Measurements from ENCODE around the gene NT5DC2. TPM values are rescaled to one million over a fixed set of nuclear protein-coding genes. Genes with fewer than 3 reads are reported as not detected.

The NT5DC2 gene
- total RNA-seq, 1 experiment from 2014 or later = 377 TPM

DNA sequence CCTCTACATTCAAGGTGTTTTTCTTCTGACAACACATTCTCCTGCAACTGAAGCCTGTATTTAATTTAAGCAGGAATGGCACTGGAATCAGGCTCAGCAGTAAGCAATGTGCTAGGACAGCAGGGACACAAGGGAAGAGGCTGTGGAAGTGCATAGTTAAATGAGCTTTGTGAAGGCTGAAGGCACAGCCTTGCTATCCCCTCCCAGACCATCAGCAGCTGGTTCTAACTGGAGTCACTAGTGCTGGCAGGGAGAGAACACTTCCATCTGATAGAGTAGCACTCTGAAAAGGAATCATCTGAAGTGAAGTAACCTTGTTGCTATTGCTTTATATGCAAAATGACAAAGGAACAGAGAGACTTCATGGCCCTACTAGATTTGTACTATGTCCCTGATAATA is 17.5 kb upstream of the NT5DC2 start:
- Mint-ChIP-seq H3K9me3 (no peaks in the 10 kb centered on the region), H3K27me3 (ENCODE audit: low read depth) (no peaks in the 10 kb centered on the region), H3K4me1 (peaks cover under 1% of the 10 kb centered on the region), H3K4me3 (no peak overlapping the region), H3K27ac (no peak overlapping the region), H3K36me3 (peaks cover 21% of the 10 kb centered on the region)
- ATAC-seq (no peak), DNase-seq (ENCODE audit: low spot score) (no peak)
- no peak for TF ChIP-seq ZNF138 (CRISPR knock-in tag; conservative IDR thresholded peaks at IDR 0.05)
- POLR2A ChIA-PET = no interaction called here
- CTCF ChIA-PET = no interaction called here

DNA sequence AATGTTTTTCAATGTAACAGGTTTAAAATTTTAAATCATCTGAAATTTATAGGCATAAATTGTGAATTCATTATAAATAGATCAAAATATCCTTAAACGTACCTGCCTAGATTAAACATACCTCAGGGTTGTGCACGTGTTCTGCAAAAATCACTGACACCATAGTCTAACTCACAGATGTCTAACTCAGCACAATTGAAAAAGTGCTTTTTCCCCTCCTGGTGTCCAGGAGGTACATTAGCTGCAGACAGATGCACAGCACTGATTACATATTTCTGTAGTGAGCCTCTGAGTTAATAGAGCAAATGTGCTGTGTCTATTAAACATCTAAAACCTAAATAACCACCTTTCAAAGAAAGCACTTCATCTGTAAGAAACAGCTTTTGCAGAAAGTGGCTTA is 13.5 kb upstream of the NT5DC2 start:
- POLR2A ChIA-PET = no interaction called here
- H3K4me1 Mint-ChIP-seq = no peaks in the 10 kb centered on the region
- ATAC-seq (no peak), DNase-seq (ENCODE audit: low spot score) (no peak)
- CTCF ChIA-PET = no interaction called here
- peaks cover 15% of the 10 kb centered on the region for H3K36me3 Mint-ChIP-seq
- TF ChIP-seq ELF4 (CRISPR knock-in tag; IDR thresholded peaks at IDR 0.05; ENCODE audit: low read depth) = no peak
- TF ChIP-seq, protein P1, sequence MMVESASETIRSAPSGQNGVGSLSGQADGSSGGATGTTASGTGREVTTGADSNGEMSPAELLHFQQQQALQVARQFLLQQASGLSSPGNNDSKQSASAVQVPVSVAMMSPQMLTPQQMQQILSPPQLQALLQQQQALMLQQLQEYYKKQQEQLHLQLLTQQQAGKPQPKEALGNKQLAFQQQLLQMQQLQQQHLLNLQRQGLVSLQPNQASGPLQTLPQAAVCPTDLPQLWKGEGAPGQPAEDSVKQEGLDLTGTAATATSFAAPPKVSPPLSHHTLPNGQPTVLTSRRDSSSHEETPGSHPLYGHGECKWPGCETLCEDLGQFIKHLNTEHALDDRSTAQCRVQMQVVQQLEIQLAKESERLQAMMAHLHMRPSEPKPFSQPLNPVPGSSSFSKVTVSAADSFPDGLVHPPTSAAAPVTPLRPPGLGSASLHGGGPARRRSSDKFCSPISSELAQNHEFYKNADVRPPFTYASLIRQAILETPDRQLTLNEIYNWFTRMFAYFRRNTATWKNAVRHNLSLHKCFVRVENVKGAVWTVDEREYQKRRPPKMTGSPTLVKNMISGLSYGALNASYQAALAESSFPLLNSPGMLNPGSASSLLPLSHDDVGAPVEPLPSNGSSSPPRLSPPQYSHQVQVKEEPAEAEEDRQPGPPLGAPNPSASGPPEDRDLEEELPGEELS (CRISPR knock-in tag; IDR thresholded peaks at IDR 0.05) = no peak
- no peak for TF ChIP-seq CBFB (CRISPR knock-in tag; IDR thresholded peaks at IDR 0.05; ENCODE audit: low read depth)
- TF ChIP-seq, protein P2, sequence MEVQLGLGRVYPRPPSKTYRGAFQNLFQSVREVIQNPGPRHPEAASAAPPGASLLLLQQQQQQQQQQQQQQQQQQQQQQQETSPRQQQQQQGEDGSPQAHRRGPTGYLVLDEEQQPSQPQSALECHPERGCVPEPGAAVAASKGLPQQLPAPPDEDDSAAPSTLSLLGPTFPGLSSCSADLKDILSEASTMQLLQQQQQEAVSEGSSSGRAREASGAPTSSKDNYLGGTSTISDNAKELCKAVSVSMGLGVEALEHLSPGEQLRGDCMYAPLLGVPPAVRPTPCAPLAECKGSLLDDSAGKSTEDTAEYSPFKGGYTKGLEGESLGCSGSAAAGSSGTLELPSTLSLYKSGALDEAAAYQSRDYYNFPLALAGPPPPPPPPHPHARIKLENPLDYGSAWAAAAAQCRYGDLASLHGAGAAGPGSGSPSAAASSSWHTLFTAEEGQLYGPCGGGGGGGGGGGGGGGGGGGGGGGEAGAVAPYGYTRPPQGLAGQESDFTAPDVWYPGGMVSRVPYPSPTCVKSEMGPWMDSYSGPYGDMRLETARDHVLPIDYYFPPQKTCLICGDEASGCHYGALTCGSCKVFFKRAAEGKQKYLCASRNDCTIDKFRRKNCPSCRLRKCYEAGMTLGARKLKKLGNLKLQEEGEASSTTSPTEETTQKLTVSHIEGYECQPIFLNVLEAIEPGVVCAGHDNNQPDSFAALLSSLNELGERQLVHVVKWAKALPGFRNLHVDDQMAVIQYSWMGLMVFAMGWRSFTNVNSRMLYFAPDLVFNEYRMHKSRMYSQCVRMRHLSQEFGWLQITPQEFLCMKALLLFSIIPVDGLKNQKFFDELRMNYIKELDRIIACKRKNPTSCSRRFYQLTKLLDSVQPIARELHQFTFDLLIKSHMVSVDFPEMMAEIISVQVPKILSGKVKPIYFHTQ (CRISPR knock-in tag; IDR thresholded peaks at IDR 0.05) = no peak
- TF ChIP-seq, protein P3, sequence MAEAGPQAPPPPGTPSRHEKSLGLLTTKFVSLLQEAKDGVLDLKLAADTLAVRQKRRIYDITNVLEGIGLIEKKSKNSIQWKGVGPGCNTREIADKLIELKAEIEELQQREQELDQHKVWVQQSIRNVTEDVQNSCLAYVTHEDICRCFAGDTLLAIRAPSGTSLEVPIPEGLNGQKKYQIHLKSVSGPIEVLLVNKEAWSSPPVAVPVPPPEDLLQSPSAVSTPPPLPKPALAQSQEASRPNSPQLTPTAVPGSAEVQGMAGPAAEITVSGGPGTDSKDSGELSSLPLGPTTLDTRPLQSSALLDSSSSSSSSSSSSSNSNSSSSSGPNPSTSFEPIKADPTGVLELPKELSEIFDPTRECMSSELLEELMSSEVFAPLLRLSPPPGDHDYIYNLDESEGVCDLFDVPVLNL (CRISPR knock-in tag; IDR thresholded peaks at IDR 0.05; ENCODE audit: borderline replicate concordance, low read depth) = no peak
- TF ChIP-seq, protein P4, sequence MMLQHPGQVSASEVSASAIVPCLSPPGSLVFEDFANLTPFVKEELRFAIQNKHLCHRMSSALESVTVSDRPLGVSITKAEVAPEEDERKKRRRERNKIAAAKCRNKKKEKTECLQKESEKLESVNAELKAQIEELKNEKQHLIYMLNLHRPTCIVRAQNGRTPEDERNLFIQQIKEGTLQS (CRISPR knock-in tag; conservative IDR thresholded peaks at IDR 0.05) = no peak
- TF ChIP-seq, protein P5, sequence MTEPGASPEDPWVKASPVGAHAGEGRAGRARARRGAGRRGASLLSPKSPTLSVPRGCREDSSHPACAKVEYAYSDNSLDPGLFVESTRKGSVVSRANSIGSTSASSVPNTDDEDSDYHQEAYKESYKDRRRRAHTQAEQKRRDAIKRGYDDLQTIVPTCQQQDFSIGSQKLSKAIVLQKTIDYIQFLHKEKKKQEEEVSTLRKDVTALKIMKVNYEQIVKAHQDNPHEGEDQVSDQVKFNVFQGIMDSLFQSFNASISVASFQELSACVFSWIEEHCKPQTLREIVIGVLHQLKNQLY (CRISPR knock-in tag; IDR thresholded peaks at IDR 0.05) = no peak
- H3K4me3 Mint-ChIP-seq = no peak overlapping the region
- H3K27ac Mint-ChIP-seq = no peak overlapping the region
- no peaks in the 10 kb centered on the region for H3K9me3 Mint-ChIP-seq
- no peaks in the 10 kb centered on the region for H3K27me3 Mint-ChIP-seq (ENCODE audit: low read depth)

DNA sequence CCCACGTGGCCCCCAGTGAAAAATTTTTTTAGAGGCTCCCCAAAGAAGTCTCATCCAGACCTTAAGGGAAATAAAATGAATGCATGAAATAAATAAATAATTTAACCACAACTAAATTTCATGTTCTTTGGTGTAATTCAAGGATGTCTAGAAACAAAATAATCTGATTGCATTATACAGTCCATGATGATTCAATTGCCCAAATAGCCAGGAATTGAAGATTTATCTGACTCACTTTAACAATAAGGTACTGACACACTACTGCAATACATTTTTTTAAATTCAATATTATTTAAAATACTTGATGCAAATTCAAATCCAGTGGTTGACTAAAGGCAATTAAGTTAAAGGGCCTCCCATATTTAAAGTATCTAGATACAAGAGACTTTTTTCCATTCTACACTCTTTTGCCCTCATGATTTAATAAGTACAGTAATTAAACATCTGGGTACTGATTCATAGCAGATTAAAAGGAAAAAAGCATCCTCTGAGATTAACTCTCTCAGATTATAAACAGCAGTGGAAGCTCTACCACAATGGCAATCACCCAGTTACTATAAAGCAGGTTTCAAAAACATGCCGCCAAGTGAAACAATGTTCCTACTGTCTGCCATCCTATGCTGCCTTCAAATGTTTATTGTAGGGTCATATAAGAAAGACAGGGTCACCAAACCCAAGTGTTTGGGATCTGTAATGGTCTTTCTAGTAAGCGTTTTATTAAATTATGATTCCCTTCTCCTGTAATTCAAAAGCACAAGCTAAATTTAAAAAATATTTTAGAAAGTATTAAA is 12.6 kb upstream of the NT5DC2 start:
- H3K9me3 Mint-ChIP-seq = no peaks in the 10 kb centered on the region
- ATAC-seq (no peak), DNase-seq (ENCODE audit: low spot score) (no peak)
- POLR2A ChIA-PET = no interaction called here
- H3K36me3 Mint-ChIP-seq = peaks cover 22% of the 10 kb centered on the region
- CTCF ChIA-PET = no interaction called here
- H3K27me3 Mint-ChIP-seq (ENCODE audit: low read depth) = no peaks in the 10 kb centered on the region
- no peak overlapping the region for H3K27ac Mint-ChIP-seq
- H3K4me1 Mint-ChIP-seq = peaks cover 2% of the 10 kb centered on the region; the same call in 1 of the 2 replicates
- no peak overlapping the region for H3K4me3 Mint-ChIP-seq
- no peak for TF ChIP-seq JUN (CRISPR knock-in tag; IDR thresholded peaks at IDR 0.05)
- TF ChIP-seq, protein P6, sequence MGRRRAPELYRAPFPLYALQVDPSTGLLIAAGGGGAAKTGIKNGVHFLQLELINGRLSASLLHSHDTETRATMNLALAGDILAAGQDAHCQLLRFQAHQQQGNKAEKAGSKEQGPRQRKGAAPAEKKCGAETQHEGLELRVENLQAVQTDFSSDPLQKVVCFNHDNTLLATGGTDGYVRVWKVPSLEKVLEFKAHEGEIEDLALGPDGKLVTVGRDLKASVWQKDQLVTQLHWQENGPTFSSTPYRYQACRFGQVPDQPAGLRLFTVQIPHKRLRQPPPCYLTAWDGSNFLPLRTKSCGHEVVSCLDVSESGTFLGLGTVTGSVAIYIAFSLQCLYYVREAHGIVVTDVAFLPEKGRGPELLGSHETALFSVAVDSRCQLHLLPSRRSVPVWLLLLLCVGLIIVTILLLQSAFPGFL (CRISPR knock-in tag; IDR thresholded peaks at IDR 0.05; ENCODE audit: borderline replicate concordance) = no peak
- TF ChIP-seq, protein P7, sequence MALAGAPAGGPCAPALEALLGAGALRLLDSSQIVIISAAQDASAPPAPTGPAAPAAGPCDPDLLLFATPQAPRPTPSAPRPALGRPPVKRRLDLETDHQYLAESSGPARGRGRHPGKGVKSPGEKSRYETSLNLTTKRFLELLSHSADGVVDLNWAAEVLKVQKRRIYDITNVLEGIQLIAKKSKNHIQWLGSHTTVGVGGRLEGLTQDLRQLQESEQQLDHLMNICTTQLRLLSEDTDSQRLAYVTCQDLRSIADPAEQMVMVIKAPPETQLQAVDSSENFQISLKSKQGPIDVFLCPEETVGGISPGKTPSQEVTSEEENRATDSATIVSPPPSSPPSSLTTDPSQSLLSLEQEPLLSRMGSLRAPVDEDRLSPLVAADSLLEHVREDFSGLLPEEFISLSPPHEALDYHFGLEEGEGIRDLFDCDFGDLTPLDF (CRISPR knock-in tag; IDR thresholded peaks at IDR 0.05) = no peak
- TF ChIP-seq ZNF121 (CRISPR knock-in tag; IDR thresholded peaks at IDR 0.05) = no peak
- no peak for TF ChIP-seq ZNF263 (CRISPR knock-in tag; IDR thresholded peaks at IDR 0.05; ENCODE audit: low read depth)
- TF ChIP-seq, protein P2 (CRISPR knock-in tag; IDR thresholded peaks at IDR 0.05) = no peak
- TF ChIP-seq, protein P5 (CRISPR knock-in tag; IDR thresholded peaks at IDR 0.05) = no peak
- no peak for TF ChIP-seq TP53 (CRISPR knock-in tag; IDR thresholded peaks at IDR 0.05)
- TF ChIP-seq ZNF138 (CRISPR knock-in tag; conservative IDR thresholded peaks at IDR 0.05) = no peak

Measured in WTC11 (cell line).